Glutamatergic neuron (in vitro differentiated cells): ENCODE measurements around the gene ATP23. TPM values are rescaled to one million over a fixed set of nuclear protein-coding genes. Genes with fewer than 3 reads are reported as not detected.
A peak's percentile ranks its signal among the peaks of the same experiment; 100 is the strongest.

Experiments
- DNase-seq: peaks from one replicate; pipeline ENCODE4 v3.0.0; 2022
- H3K27ac Mint-ChIP-seq: one replicate; pipeline ENCODE4 v1.8.0; 2020; ENCODE audit warnings: mild to moderate bottlenecking, mixed read lengths, inconsistent platforms; ENCODE audit not compliant: unreplicated experiment
- H3K27me3 Mint-ChIP-seq: one replicate; pipeline ENCODE4 v1.8.0; 2020; ENCODE audit warnings: mild to moderate bottlenecking, moderate library complexity, mixed read lengths, inconsistent platforms; ENCODE audit not compliant: unreplicated experiment
- H3K36me3 Mint-ChIP-seq: one replicate; pipeline ENCODE4 v1.8.0; 2020; ENCODE audit warnings: mild to moderate bottlenecking, mixed read lengths, inconsistent platforms; ENCODE audit not compliant: unreplicated experiment
- H3K4me1 Mint-ChIP-seq: one replicate; pipeline ENCODE4 v1.8.0; 2020; ENCODE audit warnings: mild to moderate bottlenecking, low read depth, mixed read lengths, inconsistent platforms; ENCODE audit not compliant: unreplicated experiment
- H3K4me3 Mint-ChIP-seq: one replicate; pipeline ENCODE4 v1.8.0; 2020; ENCODE audit warnings: mild to moderate bottlenecking, mixed read lengths, inconsistent platforms; ENCODE audit not compliant: unreplicated experiment
- H3K9me3 Mint-ChIP-seq: one replicate; pipeline ENCODE4 v1.8.0; 2020; ENCODE audit warnings: mild to moderate bottlenecking, moderate library complexity, mixed read lengths, inconsistent platforms; ENCODE audit not compliant: unreplicated experiment
- CTCF ChIP-seq: fragments of 200-600 bp; sonication (generic); IDR thresholded peaks from one replicate; pipeline ENCODE4 v1.5.0; 2021; ENCODE audit not compliant: partially characterized antibody, unreplicated experiment
- total RNA-seq: library from RNA; stranded (reverse); fragmentation: NEBNext Ultra II Directional; extraction: Animal tissue kit (Norgen Biotek cat#: 25700); gene quantifications from one replicate; pipeline ENCODE4 v1.2.1, GENCODE V29; 2021; ENCODE audit not compliant: unreplicated experiment

ATP23 gene
- total RNA-seq, 1 donor from 2014 or later: 1.3 TPM

DNA sequence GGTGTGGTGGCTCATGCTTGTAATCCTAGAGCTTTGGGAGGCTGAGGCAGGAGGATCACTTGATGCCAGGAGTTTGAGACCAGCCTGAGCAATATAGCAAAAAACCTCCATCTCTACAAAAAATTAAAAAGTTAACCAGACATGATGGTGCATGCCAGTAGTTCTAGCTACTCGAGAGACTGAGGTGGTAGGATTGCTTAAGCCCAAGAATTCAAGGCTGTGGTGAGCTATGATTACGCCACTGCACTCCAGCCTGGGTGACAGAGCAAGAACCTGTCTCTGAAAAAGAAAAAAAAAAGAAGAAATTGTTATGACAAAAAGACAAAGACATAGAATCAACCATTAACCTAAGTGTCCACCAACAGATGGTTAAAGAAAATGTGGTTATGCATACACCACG is 2.1 kb upstream of the ATP23 start:
- DNase-seq: no peak
- Mint-ChIP-seq H3K4me1 (peaks cover 7% of the 10 kb centered on the region), H3K27ac (no peak overlapping the region), H3K4me3 (no peak overlapping the region), H3K9me3 (peaks cover 7% of the 10 kb centered on the region), H3K36me3 (no peaks in the 10 kb centered on the region), H3K27me3 (peaks cover 6% of the 10 kb centered on the region)
- TF ChIP-seq CTCF: no peak

DNA sequence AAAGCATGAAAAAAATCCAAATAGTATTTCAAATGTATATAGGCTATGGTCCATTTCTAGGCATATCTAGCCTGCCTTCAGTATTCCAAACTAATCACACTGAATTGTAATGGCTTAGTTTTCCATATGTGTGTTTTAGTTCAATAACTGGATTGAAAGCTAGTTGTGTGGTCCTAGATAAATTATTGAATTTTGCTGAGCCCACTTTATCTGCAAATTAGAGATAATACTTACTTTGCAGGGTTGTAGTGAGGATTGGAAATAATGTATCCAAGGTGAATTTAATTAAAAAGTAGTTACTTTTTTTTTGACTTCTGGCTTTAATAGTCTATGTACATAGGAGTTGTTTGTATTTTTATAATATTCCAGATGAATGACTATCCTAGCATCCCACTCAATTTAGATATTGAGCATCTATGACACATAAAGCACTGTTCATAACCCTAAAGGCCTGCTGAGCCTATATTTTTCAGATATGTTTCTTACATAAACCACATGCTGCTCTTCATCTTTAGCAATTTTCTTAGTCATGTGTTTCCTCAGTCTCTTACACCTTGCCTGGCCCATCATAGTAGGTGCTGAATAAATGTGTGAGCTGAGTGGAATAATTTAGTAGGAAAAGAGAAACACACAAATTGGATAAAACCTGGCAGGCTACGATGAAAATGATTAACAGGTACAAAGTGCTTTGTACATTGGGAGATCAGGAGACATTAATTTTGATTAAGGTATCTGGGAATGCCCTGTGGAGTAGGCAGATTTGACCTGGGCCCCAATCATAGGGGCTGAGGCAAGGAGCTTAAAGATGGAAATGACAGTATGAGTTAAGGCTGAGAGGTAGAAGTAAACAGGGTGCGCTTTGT is 1.1 kb upstream of the ATP23 start:
- peaks cover 6% of the 10 kb centered on the region for H3K27me3 Mint-ChIP-seq
- no peak for DNase-seq
- peaks cover 7% of the 10 kb centered on the region for H3K9me3 Mint-ChIP-seq
- TF ChIP-seq CTCF: no peak
- peak overlapping the region; percentile 90 for H3K27ac Mint-ChIP-seq
- H3K36me3 Mint-ChIP-seq: no peaks in the 10 kb centered on the region
- peak overlapping the region; percentile 95 for H3K4me3 Mint-ChIP-seq
- peaks cover 5% of the 10 kb centered on the region for H3K4me1 Mint-ChIP-seq

GRCh38 chr12:57940915-57941164 is 527 bp upstream of the ATP23 start:
- Mint-ChIP-seq H3K4me3 (peak overlapping the region; percentile 95), H3K27me3 (peaks cover 6% of the 10 kb centered on the region), H3K36me3 (no peaks in the 10 kb centered on the region), H3K4me1 (peaks cover 3% of the 10 kb centered on the region), H3K9me3 (peaks cover 7% of the 10 kb centered on the region), H3K27ac (peak overlapping the region; percentile 90)
- no peak for TF ChIP-seq CTCF
- DNase-seq: no peak

DNA sequence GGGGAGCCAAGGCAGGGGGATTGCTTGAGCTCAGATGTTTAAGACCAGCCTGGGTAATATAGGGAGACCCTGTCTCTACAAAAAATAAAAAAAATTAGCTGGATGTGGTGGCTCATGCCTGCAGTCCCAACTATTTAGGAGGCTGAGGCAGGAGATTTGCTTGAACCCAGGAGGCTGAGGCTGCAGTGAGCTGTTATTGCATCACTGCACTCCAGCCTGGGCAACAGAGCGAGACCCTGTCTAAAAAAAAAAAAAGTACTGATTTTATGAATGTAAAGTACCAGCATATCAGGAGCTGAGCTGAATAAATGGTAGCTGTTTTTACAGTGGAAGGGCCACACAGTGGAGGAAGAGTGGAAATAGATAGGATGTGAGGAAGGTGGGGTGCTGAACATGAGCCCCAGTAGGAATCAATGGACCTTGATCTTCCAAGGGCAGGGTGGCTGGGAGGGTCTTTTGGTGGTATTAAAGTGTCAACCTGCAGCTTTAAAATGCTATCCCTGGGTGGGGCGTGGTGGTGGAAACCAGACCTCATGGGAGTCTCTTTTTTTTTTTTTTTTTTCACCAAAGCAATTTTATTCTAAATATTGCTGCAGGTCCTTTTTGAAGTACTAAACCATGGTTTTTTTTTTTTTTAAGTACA is 2.2 kb downstream of the ATP23 start:
- Mint-ChIP-seq H3K4me3 (no peak overlapping the region), H3K27me3 (peaks cover 6% of the 10 kb centered on the region), H3K36me3 (no peaks in the 10 kb centered on the region), H3K9me3 (peaks cover 6% of the 10 kb centered on the region), H3K27ac (no peak overlapping the region), H3K4me1 (peaks cover 3% of the 10 kb centered on the region)
- TF ChIP-seq CTCF: no peak
- no peak for DNase-seq
